ENCODE data around the gene TUBA4A.

GRCh38 chr2:219228041-219228910 lies 25.4 kb downstream of the TUBA4A start:
- TF ChIP-seq TAF1 (IDR thresholded peaks at IDR 0.05; ENCODE audit: low read depth, low read length), result no peak
- no peak for TF ChIP-seq POLR2A (IDR thresholded peaks at IDR 0.05; ENCODE audit: low read depth, low read length)

Measured in GM12891 (cell line).